ENCODE measurements around the gene ZNF43. TPM values are rescaled to one million over a fixed set of nuclear protein-coding genes. Genes with fewer than 3 reads are reported as not detected.
A peak's percentile ranks its signal among the peaks of the same experiment; 100 is the strongest.
"Not testable (repeated sequence)": the region's sequence is repeated elsewhere in the genome, so short reads cannot be mapped to it uniquely, and the experiment has no call there.

ZNF43 gene
- total RNA-seq, 1 donor from 2014 or later: 4.6 TPM

DNA sequence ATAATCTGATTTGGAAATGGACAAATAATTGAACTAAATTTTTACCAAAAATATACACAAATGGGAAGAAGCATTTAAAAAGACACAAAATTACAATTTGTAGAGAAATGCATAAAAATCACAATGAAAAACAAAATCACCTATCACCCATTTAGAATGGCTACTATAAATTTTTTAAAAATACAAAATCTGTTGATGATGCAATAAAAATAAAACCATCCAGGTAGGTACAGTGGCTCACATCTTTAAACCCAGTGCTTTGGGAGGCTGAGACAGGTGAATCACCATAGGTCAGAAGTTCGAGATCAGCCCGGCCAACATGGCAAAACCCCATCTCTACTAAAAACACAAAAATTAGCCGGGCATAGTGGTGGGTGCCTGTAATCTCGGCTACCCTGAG is 23.5 kb downstream of the ZNF43 start:
- no peak for DNase-seq (ENCODE audit: low read depth, low spot score)

DNA sequence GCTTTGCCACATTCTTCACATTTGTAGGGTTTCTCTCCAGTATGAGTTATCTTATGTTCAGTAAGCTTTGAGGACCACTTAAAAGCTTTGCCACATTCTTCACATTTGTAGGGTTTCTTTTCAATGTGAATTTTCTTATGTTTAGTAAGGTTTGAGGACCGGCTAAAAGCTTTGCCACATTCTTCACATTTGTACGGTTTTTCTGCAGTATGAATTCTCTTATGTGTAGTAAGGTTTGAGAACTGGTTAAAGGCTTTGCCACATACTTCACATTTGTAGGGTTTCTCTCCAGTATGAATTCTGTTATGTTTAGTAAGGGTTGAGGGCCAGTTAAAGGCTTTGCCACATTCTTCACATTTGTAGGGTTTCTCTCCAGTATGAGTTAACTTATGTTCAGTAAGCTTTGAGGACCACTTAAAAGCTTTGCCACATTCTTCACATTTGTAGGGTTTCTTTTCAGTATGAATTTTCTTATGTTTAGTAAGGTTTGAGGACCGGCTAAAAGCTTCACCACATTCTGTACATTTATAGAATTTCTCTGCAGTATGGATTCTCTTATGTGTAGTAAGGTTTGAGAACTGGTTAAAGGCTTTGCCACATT is 27.5 kb downstream of the ZNF43 start:
- DNase-seq (ENCODE audit: low read depth, low spot score): not testable (repeated sequence)

DNA sequence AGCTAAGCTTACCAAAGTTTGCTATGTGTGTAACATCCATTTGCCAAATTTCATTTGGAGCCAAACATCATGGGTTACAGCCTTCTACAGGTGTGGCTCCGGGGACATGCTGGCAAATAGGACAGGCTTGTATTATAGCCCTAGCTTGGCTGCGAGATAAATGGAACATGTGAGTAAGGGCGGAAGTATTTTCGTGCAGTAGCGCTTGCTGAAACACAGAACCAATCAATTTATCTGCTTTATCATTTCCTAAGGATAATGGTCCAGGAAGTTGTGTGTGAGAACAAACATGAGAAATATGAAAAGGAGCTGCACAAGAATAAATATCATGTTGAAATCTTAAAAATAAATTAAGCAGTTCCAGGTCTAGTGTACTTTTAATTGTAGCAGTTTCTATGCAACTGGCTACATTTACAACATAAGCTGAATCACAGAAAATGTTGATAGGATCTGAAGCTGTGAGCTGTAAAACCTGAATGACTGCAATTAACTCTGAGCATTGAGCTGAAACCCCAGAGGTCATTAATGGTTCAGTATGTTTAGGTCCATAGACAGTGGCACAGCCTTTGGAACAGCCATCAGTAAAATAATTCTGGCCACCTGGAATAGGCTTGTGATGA is 46.4 kb downstream of the ZNF43 start:
- no peak for DNase-seq (ENCODE audit: low read depth, low spot score)

DNA sequence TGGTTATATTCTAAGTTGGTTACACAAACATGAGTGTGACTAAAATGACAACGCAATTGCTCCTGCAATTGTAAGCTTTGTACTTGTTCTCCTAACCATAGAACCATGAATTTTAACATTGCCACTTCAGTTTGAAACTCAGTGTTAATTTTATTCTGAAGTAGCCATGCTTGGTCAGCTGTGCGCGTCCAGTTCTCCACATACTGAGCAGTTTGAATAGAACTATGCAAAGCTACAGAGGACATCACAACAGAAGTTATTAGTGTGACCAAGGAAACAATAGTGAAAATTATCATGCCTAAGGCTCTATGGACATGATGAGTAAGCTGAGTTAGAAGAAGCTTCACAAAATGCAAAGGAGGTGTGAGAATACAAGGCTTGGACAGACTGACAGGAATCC is 49.0 kb downstream of the ZNF43 start:
- DNase-seq (ENCODE audit: low read depth, low spot score): no peak

DNA sequence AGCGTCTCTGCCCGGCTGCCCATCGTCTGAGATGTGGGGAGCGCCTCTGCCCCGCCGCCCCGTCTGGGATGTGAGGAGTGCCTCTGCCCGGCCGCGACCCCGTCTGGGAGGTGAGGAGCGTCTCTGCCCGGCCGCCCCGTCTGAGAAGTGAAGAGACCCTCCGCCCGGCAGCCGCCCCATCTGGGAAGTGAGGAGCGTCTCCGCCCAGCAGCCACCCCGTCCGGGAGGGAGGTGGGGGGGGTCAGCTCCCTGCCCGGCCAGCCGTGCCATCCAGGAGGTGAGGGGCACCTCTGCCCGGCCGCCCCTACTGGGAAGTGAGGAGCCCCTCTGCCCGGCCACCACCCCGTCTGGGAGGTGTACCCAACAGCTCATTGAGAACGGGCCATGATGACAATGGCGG is 60.2 kb downstream of the ZNF43 start:
- DNase-seq (ENCODE audit: low read depth, low spot score): not testable (repeated sequence)

DNA sequence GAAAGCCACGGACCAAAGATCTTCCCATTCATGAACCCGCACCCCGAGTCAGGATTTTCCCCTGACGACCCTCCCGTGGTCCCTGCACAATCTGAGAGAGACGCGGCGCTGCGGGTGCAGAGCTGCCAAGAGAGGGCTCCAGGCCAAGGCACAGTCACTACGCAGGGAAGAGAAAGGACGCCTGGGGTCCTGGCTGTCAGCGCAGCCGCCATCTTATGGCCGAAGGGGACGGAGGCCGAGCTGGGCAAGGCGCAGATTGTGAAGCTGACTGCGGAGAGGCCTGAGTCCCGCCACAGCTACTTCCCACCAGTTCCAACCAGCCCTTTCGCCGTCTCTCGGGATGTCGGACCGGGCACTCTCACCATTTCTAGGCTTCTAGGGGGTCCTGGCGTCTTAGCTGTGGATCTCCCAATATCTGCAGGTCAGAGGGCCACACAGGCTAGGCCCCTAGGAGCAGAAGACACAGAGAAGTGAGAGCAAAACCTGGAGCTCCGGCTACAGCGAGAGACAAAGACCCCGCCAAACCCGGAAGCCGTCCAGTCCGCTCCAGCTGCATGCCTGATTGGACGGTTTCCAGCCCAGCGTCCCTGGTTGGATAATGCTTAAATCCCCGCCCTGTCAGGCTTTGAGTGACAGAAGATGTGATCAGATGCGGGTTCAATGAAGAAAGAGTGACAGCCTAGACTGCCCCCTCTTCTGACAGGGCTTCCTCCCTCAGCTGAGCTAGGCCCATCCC is 68.7 kb downstream of the ZNF43 start, which contains the start of gene ZNF100:
ZNF100 (minus strand) TSS at position 515 of the 736 bp plus-strand sequence; CDS start at position 365, 150 bp downstream.
- peak; percentile 81 for DNase-seq (ENCODE audit: low read depth, low spot score)

DNA sequence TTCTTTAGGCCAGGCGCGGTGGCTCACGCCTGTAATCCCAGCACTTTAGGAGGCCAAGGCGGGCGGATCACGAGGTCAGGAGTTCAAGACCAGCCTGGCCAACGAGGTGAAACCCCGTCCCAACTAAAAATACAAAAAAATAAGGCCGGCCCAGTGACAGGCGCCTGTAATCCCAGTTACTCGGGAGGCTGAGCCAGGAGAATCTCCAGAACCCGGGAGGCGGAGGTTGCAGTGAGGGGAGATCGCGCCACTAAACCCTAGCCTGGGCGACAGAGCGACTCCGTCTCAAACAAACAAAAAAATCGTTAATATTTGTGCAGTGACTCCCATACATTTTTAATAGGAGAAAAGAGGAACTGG is 69.3 kb downstream of the ZNF43 start:
- DNase-seq (ENCODE audit: low read depth, low spot score): not testable (repeated sequence)

DNA sequence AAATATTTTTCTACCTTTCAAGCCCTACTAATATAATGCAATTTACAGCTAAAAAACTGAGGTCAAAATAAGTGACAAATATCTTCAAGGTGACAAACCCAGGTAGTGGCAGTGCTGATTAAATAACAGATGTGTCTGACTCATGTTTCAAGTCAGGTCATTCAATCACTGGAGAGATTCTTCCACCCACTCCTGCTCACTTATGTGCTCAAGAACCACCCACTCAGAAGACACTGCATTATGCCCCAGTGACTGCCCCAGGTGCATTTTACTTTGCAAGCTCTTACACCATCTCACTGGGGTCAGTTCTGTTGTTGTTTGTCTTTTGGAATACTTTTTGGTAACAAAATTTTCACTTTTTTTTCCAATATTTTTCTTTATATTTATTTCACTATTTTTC is 70.8 kb downstream of the ZNF43 start:
- no peak for DNase-seq (ENCODE audit: low read depth, low spot score)

DNA sequence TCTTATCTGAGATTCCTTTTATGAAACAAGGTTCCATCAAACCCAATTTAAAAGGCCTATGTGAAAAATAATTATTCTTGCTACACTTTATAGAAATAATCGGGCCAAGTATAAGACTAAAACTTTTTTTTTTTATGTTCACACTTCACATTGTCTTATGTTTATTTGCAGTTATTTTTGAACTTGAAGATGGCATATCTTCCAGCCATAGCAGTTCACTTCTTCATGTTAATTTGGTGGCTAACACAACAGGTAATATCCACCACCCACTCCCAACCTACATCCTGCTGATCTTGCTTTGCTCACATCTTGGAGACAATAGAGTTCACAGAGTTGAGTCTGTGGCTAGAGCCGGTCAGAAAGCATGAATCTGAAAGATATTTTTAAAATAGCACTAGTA is 74.4 kb downstream of the ZNF43 start:
- not testable (repeated sequence) for DNase-seq (ENCODE audit: low read depth, low spot score)

DNA sequence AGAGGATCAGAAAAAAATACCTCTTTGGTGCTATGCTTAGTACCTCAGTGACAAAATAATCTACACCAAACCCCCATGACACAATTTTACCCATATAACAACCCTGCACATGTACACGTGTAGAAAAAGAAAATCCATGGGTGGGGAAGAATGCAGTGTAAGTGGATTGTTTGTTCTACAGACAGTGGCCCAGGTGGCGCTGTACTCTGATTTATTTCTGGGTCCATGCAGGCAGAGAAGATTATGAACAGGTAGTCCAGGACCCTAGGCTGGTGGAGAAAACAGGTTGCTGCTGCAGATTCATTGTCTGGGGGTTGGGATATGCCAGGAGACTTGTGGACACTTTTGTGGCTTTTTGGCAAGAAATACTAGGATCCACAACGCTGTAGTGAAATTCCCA is 77.7 kb downstream of the ZNF43 start:
- DNase-seq (ENCODE audit: low read depth, low spot score): no peak

DNA sequence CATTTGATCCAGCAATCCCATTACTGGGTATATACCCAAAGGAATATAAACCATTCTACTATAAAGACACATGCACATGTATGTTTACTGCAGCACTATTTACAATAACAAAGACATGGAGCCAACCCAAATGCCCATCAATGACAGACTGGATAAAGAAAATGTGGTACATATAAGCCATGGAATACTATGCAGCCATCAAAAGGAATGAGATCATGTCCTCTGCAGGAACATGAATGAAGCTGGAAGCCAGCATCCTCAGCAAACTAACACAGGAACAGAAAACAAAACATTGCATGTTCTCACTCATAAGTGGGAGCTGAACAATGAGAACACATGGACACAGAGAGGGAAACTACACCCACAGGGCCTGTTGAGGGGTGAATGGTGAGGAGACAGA is 80.4 kb downstream of the ZNF43 start:
- DNase-seq (ENCODE audit: low read depth, low spot score): not testable (repeated sequence)

Other genes with a start within 250 kb of the ZNF43 start
- gene ZNF100, start 68.6 kb downstream of the ZNF43 start, total RNA-seq: 4.1 and 6.5 TPM in 2 replicates
- gene ZNF208, start 174.8 kb upstream of the ZNF43 start, total RNA-seq: not detected in 2 replicates
- gene ZNF257, start 216.3 kb upstream of the ZNF43 start, total RNA-seq: 1.1 and 3.6 TPM in 2 replicates